Measurements from ENCODE around the gene RNF182.

The RNF182 gene

DNA sequence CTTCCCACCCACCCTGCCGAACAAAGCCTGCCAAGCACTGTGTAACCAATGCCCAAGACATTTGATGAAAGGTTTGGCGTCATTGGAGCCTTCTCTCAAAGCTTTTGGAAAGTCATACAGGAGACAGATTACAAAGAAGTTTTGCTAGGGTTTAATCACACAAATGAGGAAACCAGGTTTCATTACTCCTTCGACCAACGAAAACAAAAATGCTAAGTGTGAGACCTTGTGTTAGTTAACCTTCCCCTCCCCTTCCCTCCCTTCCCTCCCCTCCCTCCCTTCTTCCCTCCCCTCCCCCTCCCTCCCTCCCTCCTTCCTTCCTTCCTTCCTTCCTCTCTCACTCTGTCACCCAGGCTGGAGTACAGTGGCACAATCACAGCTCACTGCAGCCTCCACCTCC, 96.7 kb downstream of the RNF182 start:
- no peak for DNase-seq (ENCODE audit: low read depth)
- no peak overlapping the region for H3K4me3 ChIP-seq (ENCODE audit: low read length)
- TF ChIP-seq, protein P1, sequence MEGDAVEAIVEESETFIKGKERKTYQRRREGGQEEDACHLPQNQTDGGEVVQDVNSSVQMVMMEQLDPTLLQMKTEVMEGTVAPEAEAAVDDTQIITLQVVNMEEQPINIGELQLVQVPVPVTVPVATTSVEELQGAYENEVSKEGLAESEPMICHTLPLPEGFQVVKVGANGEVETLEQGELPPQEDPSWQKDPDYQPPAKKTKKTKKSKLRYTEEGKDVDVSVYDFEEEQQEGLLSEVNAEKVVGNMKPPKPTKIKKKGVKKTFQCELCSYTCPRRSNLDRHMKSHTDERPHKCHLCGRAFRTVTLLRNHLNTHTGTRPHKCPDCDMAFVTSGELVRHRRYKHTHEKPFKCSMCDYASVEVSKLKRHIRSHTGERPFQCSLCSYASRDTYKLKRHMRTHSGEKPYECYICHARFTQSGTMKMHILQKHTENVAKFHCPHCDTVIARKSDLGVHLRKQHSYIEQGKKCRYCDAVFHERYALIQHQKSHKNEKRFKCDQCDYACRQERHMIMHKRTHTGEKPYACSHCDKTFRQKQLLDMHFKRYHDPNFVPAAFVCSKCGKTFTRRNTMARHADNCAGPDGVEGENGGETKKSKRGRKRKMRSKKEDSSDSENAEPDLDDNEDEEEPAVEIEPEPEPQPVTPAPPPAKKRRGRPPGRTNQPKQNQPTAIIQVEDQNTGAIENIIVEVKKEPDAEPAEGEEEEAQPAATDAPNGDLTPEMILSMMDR (conservative IDR thresholded peaks at IDR 0.05; ENCODE audit: low read length), result no peak

DNA sequence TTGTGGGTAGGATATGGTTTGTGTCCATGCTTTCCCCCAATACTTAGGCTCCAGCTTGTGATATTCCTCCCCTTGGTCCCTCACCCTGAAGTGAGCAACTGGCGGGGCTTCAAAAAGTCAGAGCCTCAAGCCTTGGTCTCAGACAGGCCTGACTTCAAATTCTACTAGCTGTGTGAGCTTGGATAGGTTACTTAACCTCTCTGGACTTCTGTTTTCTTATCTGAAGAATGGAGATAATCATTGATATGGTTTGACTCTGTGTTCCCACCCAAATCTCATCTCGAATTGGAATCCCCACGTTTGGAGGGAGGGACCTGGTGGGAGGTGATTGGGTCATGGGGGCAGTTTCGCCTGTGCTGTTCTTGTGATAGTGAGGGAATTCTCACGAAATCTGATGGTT, 97.9 kb downstream of the RNF182 start:
- no peak overlapping the region for H3K4me3 ChIP-seq (ENCODE audit: low read length)
- DNase-seq (ENCODE audit: low read depth), result no peak
- TF ChIP-seq, protein P1 (conservative IDR thresholded peaks at IDR 0.05; ENCODE audit: low read length), result no peak

DNA sequence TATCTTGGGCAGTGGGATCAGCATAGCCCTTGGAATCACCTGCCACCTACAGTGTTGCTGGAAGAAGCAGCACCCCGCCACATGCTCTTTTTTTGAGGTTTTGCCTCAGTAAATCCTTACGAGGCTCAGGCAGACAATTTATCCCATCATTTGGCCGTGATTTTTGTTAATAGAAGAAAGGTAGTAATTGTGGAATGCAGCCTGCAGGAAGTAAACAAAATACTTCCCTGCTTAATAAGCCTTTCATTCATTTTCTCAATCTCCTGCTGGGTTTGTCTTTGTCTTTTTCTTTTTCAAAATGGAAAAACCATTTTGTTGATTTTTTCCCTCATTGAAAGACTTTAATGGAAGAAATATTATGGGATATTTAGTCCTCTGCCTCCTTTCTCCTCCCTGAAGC, 99.1 kb downstream of the RNF182 start:
- TF ChIP-seq, protein P1 (conservative IDR thresholded peaks at IDR 0.05; ENCODE audit: low read length), result no peak
- DNase-seq (ENCODE audit: low read depth), result no peak
- H3K4me3 ChIP-seq (ENCODE audit: low read length), result no peak overlapping the region

DNA sequence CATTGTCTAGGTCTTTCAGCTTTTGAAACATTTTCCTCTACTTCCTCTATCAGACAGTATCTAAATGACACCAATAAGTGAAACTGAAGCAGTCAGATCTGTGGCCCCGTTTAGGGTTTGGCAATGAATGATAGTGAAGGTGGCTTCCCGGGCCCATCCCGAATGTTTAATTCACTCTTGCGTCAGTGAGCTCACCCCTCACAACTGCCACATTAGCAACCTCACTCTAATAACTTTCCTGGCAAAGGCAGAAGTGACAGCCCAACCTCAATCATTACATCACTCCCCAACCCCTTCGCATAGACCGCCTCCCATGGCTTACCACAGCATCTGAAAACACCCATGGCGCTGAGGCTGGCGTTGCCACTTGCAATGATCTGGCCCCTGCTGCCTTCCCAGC, 100.4 kb downstream of the RNF182 start:
- TF ChIP-seq, protein P1 (conservative IDR thresholded peaks at IDR 0.05; ENCODE audit: low read length), result no peak
- no peak for DNase-seq (ENCODE audit: low read depth)
- no peak overlapping the region for H3K4me3 ChIP-seq (ENCODE audit: low read length)

DNA sequence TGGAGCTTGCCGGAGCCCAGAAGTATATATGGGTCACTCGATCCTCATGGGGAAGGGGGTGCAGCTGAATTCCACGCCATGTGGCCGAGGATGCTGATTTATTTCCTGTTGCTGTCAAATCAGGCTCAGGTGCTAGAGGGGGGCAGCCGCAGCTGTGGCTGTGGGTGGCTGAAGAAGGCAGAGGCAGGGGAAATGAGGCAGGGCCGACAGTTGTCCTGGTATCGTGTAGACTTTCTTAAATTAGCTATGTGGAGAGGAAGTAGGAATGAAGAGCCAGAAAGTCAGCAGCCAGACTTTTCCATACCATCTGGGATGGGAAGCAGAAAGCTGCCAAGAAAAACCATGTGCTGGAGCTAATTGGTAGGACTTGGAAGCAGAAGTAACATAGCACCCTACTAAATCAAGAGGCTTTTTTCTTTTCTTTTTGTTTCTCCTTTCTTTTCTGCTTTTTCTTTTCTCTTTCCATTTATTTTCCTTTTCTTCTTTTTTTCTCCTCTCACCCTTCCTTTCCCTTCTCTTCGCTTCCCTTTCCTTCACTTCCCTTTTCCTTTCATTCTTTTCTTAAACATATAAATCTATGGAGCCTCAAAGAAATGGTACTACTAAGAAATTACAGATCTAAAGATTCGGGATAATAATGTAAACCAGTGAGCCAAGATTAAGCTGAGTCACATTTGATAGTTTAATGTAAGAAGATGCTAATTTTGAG, 102.2 kb downstream of the RNF182 start:
- DNase-seq (ENCODE audit: low read depth), result peak; percentile 78
- TF ChIP-seq, protein P1 (conservative IDR thresholded peaks at IDR 0.05; ENCODE audit: low read length), result no peak
- no peak overlapping the region for H3K4me3 ChIP-seq (ENCODE audit: low read length)

DNA sequence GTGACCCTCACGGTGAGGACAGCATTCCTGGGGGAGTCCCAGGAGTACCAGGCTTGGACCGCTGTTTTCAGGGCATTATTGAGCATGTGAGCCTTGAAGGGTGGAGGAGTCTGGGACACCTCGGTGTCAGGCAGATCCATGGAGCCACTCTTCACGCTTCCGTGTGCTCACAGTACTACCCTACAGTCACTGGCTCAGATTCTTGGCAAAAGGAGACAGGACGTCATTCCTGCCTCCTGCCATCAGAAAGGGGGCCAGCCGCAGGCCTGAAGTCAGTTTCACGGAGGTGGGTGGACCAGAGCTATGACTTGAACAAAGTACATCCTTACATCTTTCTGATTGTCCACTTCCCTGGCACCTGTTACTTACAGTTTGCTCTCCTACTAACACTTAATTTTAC, 103.9 kb downstream of the RNF182 start:
- no peak overlapping the region for H3K4me3 ChIP-seq (ENCODE audit: low read length)
- no peak for DNase-seq (ENCODE audit: low read depth)
- TF ChIP-seq, protein P1 (conservative IDR thresholded peaks at IDR 0.05; ENCODE audit: low read length), result no peak

DNA sequence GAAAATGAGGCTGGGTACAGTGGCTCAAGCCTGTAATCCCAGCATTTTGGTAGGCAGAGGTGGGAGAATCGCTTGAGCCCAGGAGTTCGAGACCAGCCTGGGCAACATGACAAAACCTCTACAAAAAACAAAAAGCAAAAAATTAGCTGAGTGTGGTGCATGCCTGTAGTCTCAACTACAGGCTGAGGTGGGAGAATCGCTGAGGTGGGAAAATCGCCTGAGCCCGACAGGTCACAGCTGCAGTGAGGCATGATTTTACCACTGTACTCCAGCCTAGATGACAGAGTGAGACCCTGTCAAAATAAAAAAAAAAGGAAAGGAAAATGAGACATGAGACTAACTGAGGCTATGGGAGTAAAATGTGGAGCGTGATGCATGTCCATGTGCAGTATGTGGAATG, 104.9 kb downstream of the RNF182 start:
- no peak for DNase-seq (ENCODE audit: low read depth)
- no peak overlapping the region for H3K4me3 ChIP-seq (ENCODE audit: low read length)
- TF ChIP-seq, protein P1 (conservative IDR thresholded peaks at IDR 0.05; ENCODE audit: low read length), result no peak
